ENCODE results near the gene TAF7L.

- TF ChIP-seq CTCF (IDR thresholded peaks at IDR 0.05) (no peak), POLR2A (IDR thresholded peaks at IDR 0.05) (no peak)
Observed at GRCh38 chrX:101219116-101219863, 71.8 kb downstream of the TAF7L start, which contains the start of gene DRP2.
